ENCODE results near the gene ZNF835.

DNA sequence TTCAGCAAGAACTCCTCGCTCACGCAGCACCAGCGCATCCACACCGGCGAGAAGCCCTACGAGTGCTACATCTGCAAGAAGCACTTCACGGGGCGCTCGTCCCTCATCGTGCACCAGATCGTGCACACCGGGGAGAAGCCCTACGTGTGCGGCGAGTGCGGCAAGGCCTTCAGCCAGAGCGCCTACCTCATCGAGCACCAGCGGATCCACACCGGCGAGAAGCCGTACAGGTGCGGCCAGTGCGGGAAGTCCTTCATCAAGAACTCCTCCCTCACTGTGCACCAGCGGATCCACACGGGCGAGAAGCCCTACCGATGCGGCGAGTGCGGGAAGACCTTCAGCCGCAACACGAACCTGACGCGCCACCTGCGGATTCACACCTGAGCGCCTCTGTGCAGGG, 49.2 kb downstream of the ZNF835 start:
- TF ChIP-seq, protein P1, sequence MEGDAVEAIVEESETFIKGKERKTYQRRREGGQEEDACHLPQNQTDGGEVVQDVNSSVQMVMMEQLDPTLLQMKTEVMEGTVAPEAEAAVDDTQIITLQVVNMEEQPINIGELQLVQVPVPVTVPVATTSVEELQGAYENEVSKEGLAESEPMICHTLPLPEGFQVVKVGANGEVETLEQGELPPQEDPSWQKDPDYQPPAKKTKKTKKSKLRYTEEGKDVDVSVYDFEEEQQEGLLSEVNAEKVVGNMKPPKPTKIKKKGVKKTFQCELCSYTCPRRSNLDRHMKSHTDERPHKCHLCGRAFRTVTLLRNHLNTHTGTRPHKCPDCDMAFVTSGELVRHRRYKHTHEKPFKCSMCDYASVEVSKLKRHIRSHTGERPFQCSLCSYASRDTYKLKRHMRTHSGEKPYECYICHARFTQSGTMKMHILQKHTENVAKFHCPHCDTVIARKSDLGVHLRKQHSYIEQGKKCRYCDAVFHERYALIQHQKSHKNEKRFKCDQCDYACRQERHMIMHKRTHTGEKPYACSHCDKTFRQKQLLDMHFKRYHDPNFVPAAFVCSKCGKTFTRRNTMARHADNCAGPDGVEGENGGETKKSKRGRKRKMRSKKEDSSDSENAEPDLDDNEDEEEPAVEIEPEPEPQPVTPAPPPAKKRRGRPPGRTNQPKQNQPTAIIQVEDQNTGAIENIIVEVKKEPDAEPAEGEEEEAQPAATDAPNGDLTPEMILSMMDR (IDR thresholded peaks at IDR 0.05 in 8 of 11, conservative IDR thresholded peaks at IDR 0.05 in 3 of 11): no peak
- TF ChIP-seq POLR2A (IDR thresholded peaks at IDR 0.05) (no peak), POLR2AphosphoS5 (IDR thresholded peaks at IDR 0.05) (no peak)
